Islet of Langerhans (tissue), 1 donor: ENCODE measurements around the gene ZBTB20.

Experiments
- FAIRE-seq: peaks from one replicate; lab custom pipeline; 2011; peaks lifted over from hg19 to GRCh38; lab: Jason Lieb, UNC

The ZBTB20 gene

GRCh38 chr3:114904633-114905032 is 242.5 kb downstream of the ZBTB20 start:
- no peak for FAIRE-seq

- no peak for FAIRE-seq
These were observed 243.9 kb downstream of the ZBTB20 start for GRCh38 chr3:114903213-114903612.

DNA sequence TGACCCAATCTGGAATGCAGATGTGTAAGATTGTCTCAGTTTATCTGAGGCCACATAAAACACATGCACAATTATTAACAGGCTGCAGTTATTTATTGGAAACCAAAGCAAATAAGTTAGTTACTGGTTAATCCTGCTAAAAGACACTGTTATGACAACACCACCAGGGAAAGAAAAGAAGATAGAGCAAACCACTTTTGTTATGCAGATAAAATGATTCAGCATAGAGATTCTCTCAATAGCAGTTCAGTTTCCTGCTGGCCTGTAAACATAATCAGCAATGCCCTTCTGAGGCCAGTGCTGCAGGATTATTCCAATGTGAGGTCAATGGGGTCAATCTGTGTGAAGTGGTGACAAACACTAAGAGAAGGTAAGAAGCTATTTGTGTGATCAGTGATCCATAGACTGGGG is 244.4 kb downstream of the ZBTB20 start:
- peak; percentile 78 for FAIRE-seq

DNA sequence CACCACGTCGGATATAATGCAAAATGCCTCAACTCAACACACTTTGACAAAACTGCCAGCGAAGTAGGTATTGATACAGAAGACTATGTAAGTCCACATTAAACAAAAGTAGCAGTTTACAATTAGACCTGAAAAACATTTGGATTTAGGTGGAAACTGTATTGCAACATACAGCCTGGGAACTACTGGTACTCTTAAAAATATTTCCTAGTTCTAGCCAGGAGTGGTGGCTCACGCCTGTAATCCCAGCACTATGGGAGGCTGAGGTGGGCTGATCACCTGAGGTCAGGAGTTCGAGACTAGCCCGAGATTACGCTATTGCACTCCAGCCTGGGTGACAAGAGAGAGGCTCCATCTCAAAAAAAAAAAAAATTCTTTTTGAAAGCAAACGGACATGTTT is 246.2 kb downstream of the ZBTB20 start:
- no peak for FAIRE-seq

DNA sequence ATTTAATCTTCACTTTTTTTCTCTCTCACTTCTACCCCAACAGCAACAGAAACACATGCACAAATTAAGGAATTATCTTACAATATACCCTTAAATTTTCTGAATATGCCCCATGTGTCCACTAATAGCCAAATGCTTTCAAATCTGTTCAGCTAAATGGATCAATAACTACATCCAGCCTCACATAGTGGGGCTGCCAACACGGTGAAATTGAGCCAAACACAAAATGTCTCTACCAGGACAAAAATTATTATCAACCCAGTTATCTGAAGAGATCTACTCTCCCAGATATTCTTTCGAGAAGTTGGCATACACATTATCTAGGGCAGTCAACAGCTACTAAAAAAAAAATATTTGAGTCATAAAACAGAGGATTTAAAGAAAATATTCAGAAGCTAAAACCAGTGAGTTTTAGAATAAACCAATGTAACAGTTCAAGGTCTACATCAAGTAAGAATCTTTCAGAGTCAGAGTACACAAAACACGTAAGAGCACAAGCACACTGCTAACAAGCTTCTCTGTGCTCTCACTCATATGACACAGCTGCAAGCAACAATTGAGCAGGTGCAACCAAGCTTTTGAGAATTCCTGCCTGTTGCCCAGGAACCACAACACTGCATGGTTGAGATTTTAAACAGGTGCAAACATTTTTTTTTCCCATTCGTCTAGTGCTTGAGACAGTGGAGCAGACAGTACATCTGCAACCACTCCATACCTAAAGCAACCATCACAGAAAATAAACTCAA is 247.7 kb downstream of the ZBTB20 start:
- FAIRE-seq = no peak

DNA sequence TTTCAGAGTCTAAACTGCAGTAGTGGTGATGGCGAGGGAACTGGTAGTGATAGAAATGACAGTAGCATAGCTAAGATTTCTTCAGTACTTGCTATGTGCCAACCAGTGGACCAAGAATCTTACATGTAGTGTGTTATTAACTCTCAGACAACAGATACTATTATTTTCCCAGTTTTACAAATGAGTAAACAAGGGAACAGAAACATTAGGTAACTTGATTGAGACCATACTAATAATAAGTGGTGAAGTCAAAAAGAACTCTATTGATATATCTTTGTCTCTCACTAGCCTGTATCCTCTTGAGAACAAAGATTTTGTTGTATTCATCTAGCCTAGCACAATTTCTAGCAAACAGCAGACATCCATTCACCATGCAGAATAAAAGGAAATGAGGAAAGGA is 250.1 kb downstream of the ZBTB20 start:
- FAIRE-seq = peak; percentile 43

DNA sequence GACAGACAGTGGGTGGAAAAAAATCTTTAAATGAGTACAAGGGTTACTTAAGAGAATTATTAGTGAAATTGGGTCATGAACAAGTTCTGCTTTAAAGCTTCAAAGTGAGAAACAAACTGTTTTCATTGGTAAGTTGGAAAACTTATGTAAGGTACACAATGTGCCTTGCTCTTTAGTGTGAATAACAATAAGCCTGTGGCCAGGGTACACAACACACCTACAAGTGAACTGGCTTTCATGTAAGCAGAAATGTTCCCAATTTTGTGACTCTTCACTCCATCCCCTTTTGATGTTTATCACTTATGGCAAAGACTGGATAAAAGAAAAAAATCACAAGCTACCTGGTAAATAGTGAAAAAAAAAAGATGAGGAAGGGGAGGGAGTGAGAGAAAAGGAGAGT is 253.7 kb downstream of the ZBTB20 start:
- peak; percentile 13 for FAIRE-seq

- FAIRE-seq = peak; percentile 69
These were observed 254.2 kb downstream of the ZBTB20 start for GRCh38 chr3:114892880-114893279.

- FAIRE-seq = peak; percentile 5
These were observed 254.8 kb downstream of the ZBTB20 start for GRCh38 chr3:114892131-114892879.

DNA sequence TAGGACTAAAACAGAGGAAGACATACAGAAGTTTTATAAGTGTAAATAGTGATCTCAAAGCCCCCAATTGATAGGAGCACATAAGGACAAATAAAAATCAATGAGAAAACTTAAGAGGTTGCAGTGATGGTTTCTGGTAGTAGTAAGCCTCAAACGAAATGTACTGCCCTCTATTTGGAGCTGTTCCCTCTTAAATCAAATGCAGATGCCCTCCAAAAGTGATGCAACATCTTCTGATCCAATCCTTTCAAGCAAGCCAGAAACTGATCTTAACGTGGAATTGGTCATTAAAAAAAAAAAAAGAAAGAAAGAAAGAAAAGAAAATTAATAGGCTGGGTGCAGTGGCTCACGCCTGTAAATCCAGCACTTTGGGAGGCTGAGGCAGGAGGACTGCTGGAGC is 259.3 kb downstream of the ZBTB20 start:
- FAIRE-seq = no peak

GRCh38 chr3:114886905-114887304 is 260.2 kb downstream of the ZBTB20 start:
- no peak for FAIRE-seq

DNA sequence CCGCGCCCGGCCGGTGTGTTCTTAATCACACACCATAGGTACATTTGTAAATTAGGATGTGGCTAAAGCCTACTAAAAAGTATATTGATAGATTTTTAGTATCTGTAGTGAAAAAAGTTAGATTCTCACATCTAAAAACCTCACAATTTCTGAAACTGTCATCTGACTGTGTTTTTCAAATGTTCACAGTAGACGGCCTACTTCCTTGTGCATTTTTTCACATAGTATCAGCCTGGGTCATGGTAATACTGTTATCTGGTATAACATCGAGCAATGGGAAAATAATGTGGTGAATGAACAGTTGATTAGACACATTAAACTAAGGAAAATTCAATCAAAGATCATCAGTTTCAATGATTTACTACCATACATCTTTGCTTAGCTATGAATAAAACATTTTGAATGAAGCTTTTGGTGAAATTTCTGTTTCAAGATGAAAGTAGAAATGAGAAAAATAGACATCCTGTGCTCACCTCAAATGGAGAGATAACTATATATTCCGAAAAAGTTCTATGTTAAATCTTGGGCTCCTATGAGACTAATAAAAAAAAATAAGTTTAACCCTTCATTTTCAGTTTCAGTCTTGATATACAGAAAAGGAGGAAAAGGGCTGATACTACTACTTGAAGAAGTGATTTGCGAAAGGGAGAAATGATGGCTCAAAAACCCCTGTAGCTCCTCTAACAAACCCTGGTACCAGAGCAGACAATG is 262.7 kb downstream of the ZBTB20 start:
- FAIRE-seq = no peak

- peak; percentile 24 for FAIRE-seq
These were observed 267.0 kb downstream of the ZBTB20 start for GRCh38 chr3:114880078-114880477.

DNA sequence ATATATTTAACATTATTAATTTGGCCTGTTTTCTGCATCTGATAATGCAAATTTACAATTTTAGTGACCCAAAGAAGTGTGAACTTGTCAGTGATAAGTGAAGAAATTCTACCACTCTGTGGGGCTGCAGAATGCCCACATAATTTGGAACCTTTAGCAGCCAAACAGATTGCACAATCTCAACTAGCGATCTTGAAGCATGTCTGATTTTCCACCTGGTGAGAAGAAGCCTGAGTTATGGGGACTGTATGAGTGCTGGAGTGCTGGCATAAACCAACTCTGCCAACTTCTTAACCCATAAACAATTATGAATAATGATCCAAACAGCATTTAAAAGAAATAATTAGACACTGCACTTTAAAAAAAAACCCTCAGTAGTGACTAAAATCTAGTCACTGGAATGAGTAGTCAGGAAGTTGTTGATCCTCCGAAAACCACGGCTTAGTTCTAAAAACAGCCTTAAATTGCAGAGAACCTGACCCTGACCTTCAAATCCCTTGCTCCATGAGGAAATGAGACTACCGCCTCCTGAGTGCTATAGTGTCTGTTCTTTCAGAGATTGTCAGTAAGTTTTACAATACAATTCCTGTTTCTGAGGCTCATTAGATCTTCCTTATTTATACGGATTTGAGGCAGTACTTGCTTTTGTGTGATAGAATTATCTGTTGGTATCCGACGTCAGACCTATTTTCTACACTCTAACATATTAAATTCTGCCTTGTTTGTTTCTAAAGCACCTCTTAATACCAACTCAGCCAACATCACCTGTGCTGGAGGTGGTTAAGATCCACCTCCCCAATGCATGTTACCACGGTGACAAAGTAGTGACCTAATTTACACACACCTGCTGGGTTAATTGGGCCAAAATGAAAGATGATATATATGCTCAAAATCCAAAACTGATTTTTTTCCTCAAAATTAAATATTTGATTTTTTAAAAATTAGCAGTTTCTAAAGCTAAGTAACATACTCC is 267.7 kb downstream of the ZBTB20 start:
- FAIRE-seq = peak; percentile 99

- FAIRE-seq = peak; percentile 38
These were observed 268.8 kb downstream of the ZBTB20 start for GRCh38 chr3:114878114-114878839.

DNA sequence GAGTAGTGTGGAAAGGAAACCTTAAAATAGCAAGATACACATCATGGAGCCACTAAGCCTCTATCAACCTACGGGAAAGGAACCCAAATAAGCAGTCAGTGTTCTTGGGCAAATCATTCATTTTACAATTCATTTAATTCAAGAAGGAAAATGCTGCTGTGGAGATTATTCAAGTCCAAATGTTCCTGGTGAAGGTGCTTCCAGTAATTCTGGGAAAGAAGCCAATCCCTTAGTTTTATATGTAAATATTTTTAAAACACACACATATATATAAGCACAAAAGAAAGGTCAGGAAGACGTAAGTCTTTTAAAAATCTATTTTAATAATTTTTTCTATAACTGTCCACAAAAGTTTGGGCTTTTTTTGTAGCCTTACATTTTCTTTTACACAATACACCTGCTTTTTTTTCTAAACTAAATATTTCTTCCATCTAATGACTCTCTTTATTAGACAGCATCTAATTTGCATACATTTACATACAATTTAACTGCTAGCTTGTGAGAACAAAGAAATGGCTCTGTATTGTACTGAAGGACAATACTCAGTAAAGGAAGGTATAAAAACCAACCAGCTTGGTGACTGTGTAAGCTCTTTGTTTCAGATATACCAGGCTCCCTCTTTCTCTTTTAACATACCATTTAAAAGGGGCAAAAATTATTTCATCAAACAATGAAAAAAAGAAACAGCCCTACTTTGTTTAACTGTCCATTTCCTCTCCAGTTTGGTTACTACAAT is 269.5 kb downstream of the ZBTB20 start:
- peak; percentile 9 for FAIRE-seq

DNA sequence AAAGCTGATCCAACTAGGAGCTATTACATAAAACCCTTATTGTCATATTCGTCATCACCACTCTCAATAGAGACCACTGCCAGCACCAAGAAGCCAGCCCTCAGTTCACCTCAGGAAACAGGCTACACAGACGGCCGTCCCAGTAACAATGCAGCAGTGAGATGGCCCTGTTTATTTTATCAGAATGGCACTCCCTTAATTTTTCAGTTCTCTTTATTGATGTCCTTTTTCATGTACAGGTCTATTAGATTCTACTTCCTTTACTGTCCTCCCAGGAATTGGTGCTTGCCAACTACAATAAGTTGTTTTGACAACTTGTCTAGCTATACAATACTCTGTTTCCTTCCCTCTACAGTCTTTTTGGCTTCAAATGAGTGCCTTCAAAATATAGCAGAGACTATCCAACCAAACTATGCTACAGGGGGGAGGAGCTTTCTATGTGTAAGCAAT is 272.5 kb downstream of the ZBTB20 start:
- peak; percentile 61 for FAIRE-seq

GRCh38 chr3:114873591-114873990 is 273.5 kb downstream of the ZBTB20 start:
- FAIRE-seq = no peak

GRCh38 chr3:114872588-114872987 is 274.5 kb downstream of the ZBTB20 start:
- FAIRE-seq = peak; percentile 38

DNA sequence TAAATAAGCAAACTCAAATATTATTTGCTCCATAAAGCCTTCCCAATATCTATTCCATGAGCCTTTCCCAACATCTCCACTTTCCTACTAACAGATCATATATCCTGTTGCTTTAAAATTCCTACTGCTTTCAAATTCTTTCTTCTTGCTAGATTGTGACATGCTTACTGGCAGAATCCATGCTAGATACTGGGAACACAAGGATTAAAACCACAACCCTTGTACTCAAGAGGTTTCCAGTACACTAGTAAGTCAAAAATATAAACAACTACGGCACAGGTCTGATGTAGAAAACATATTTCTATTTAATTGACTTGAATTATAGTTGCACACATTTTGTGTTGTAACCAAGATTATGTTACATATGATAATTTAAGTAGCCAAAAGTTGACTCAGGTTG is 275.0 kb downstream of the ZBTB20 start:
- no peak for FAIRE-seq
